HG03025 (cell line): ENCODE data around the gene PRDX1.
"Not testable (repeated sequence)": the region's sequence is repeated elsewhere in the genome, so short reads cannot be mapped to it uniquely, and the experiment has no call there.

Source experiments
- ATAC-seq: cut with Tn5 transposase; IDR thresholded peaks from one replicate; pipeline ENCODE4 v1.9.1; 2021; ENCODE audit warnings: mild to moderate bottlenecking, moderate library complexity; ENCODE audit not compliant: unreplicated experiment, low FRiP score

The PRDX1 gene

GRCh38 chr1:45536886-45537285 is 15.2 kb upstream of the PRDX1 start:
- no peak for ATAC-seq

GRCh38 chr1:45535988-45536766 is 14.5 kb upstream of the PRDX1 start:
- ATAC-seq = no peak

- ATAC-seq = no peak
These were observed 10.2 kb upstream of the PRDX1 start for GRCh38 chr1:45531873-45532272.

- no peak for ATAC-seq
These were observed 9.0 kb upstream of the PRDX1 start for GRCh38 chr1:45530632-45531135.

- ATAC-seq = no peak
These were observed 4.5 kb upstream of the PRDX1 start for GRCh38 chr1:45526135-45526644.

GRCh38 chr1:45523975-45524374 is 2.3 kb upstream of the PRDX1 start:
- not testable (repeated sequence) for ATAC-seq

DNA sequence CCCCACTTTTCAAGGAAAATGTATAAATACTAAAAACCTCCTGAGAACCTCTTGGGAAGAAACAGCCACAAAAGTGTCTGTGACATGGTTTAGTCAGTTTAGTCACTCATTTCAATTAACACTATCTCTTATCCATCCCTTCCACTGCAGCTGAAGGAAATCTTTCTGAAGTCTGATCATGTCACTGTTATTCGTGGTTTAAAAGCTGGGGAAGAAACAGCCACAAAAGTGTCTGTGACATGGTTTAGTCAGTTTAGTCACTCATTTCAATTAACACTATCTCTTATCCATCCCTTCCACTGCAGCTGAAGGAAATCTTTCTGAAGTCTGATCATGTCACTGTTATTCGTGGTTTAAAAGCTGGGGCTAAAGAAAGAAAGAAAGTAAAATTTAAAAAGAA is 1.8 kb upstream of the PRDX1 start:
- not testable (repeated sequence) for ATAC-seq

GRCh38 chr1:45522324-45523104 is 830 bp upstream of the PRDX1 start:
- no peak for ATAC-seq

DNA sequence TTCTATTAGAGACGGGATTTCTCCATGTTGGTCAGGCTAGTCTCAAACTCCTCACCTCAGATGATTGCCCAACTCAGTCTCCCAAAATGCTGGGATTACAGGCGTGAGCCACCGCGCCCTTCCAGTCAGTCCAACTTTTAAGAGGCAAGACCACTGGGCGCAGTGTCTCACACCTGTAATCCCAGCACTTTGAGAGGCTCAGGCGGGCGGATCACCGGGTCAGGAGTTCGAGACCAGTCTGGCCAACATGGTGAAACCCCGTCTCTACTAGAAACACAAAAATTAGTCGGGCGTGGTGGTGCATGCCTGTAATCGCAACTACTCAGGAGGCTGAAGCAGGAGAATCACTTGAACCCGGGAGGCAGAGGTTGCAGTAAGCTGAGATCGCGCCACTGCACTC is 1.9 kb downstream of the PRDX1 start:
- not testable (repeated sequence) for ATAC-seq

DNA sequence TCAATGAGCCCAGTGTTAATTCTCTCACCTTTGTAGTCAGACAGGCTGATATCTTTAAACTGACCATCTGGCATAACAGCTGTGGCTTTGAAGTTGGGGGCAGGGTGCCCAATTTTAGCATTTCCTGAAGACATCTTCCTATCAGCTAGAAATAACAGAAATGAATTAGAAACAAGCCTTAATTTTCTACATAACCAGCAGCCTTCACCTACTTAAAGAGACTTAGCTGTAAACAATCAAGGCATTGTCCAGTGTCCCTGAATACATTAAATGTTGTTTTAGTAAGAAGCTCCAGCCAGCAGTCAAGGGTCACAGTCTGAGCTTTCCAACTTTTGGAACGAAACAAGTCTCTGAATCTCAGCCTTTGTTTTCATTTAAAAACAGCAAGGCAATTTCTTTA is 2.8 kb downstream of the PRDX1 start:
- no peak for ATAC-seq

DNA sequence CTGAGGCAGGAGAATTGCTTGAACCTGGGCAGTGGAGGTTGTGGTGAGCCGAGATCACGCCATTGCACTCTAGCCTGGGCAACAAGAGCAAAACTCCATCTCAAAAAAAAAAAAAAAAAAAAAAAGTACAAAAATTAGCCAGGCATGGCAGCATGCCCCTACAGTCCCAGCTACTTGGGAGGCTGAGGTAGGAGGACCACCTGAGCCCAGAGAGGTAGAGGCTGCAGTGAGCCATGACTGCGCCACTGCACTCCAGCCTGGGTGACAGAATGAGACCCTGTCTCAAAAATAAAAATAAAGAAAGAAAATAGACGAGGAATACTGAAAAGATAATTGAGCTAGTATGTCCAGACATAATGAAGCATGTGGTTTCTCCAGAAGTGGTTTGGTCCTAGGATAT is 3.3 kb downstream of the PRDX1 start:
- not testable (repeated sequence) for ATAC-seq

DNA sequence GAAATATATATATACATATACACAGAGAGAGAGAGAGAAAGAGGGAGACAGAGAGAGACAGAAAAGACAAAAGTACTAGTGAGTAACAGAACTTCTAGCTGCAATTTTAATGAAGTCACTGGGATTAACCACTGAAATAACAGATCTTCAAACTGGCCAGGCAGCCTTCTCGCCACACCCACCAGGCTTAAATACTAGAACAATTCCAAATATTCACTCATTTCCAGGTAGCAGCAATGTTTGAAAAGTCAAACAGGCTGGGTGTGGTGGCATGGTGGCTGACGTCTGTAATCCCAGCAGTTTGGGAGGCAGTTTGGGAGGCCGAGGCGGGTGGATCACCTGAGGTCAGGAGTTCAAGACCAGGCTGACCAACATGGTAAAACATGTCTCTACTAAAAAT is 5.2 kb downstream of the PRDX1 start:
- no peak for ATAC-seq

DNA sequence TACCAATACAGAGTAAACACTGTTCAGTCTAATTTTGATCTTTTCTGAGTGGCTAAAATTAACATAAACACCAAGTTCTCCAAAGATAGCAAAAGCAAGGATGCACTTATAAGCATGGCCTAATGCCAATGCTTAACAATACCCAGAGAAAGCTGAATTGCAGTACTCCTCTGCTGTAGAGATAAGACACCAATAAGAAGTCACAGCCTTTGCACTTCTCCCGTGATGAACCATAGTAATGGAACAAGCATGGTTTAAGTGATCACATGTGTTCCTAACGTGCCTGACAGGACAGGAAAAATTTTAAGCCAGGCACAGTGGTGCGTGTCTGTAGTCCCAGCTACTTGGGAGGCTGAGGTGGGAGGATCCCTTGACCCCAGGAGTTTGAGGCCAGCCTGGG is 5.6 kb downstream of the PRDX1 start:
- no peak for ATAC-seq

DNA sequence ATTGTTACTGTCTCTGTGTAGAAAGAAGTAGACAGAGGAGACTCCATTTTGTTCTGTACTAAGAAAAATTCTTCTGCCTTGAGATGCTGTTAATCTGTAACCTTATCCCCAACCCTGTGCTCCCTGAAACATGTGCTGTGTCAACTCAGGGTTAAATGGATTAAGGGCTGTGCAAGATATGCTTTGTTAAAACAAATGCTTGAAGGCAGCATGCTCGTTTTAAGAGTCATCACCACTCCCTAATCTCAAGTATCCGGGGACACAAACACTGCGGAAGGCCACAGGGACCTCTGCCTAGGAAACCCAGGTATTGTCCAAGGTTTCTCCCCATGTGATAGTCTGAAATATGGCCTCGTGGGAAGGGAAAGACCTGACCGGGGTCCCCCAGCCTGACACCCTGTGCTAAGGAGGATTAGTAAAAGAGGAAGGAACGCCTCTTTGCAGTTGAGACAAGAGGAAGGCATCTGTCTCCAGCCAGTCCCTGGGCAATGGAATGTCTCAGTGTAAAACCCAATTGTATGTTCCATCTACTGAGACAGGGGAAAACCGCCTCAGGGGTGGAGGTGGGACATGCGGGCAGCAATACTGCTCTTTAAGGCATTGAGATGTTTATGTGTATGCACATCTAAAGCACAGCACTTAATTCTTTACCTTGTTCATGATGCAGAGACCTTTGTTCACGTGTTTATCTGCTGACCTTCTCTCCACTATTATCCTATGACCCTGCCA is 8.0 kb downstream of the PRDX1 start:
- not testable (repeated sequence) for ATAC-seq

DNA sequence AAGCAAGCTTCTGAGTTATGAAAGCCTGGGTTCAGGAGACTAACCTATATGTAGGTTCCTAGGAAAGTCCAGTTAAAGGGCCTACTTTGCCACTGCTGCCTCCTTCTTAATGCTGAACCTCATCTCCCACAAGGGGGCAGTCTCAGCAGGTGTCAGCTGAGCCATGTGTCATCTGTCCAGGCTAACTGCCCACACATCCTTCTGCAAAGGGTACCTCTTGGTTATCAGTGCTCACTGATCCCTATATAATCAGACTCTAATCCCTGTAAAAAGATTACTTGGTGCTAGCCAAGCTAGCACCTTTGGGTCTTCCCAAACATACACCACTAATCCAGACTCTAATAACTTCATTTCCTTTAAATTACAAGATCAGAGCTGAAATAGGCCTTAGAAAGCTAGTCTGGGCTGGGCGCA is 9.0 kb downstream of the PRDX1 start:
- no peak for ATAC-seq

- ATAC-seq = no peak
These were observed 10.6 kb downstream of the PRDX1 start for GRCh38 chr1:45510972-45511527.

DNA sequence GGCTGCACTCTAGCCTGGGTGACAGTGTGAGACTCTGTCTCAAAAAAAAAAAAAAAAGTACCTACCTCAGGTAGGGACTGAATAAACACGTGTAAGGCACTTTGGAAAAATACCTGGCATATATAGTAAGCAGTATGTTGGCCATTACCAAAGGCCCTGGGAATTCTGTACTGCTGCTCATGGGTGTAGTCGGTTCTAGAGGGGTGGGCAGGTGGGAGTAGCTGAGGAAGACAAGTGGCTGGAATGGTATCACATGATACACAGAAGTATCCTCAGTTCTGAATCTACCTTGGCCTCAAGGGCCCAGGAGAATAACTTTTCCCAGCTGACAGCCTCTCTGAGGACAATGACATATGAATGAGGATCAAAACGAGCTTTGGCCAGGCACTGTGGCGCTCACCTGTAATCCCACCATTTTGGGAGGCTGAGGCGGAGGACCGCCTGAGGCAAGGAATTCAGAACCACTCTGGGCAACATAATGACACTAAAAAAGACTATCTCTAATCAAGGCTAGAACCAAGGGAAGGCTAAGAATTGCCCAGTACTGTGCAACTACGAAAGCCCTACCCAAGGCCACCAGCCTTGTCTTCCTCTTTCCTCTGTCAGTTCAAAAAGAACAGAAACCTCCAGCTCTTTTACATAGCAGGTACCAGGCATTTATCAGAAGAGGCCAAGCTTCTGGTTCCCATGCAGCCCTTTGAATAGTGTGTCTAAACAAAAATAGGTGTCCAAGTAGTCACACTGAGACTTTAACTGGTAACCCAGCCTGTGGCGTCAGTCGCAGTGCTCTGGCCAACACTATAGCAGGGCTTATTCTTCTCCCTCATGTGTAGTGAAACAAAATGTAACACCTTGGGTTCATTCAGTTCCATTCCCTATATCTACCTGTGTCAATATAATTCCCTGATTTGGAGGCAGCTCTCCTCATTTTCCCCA is 11.4 kb downstream of the PRDX1 start:
- no peak for ATAC-seq

GRCh38 chr1:45508295-45509151 is 13.2 kb downstream of the PRDX1 start:
- no peak for ATAC-seq
